NCI-H2171 (cell line): ENCODE results near the gene VPS35.
"Not testable (repeated sequence)": the region's sequence is repeated elsewhere in the genome, so short reads cannot be mapped to it uniquely, and the experiment has no call there.

ENCODE experiments used
- DNase-seq: peaks from one replicate; lab custom pipeline; 2025; lab: John Stamatoyannopoulos, UW

The VPS35 gene

GRCh38 chr16:46658925-46659324 is 30.1 kb downstream of the VPS35 start:
- DNase-seq, result no peak

- DNase-seq, result no peak
Measured at GRCh38 chr16:46651305-46651704, 37.7 kb downstream of the VPS35 start.

- DNase-seq, result no peak
Measured at GRCh38 chr16:46650254-46650623, 38.7 kb downstream of the VPS35 start.

- no peak for DNase-seq
Measured at GRCh38 chr16:46649588-46650253, 39.3 kb downstream of the VPS35 start.

GRCh38 chr16:46648656-46649055 is 40.3 kb downstream of the VPS35 start:
- no peak for DNase-seq

- no peak for DNase-seq
Measured at GRCh38 chr16:46638947-46639925, 49.7 kb downstream of the VPS35 start.

- no peak for DNase-seq
Measured at GRCh38 chr16:46632778-46633733, 55.9 kb downstream of the VPS35 start.

GRCh38 chr16:46629331-46630219 is 59.4 kb downstream of the VPS35 start:
- no peak for DNase-seq

GRCh38 chr16:46627746-46628145 is 61.2 kb downstream of the VPS35 start:
- no peak for DNase-seq

- not testable (repeated sequence) for DNase-seq
Measured at GRCh38 chr16:46626681-46627080, 62.3 kb downstream of the VPS35 start.

GRCh38 chr16:46624862-46625261 is 64.1 kb downstream of the VPS35 start:
- not testable (repeated sequence) for DNase-seq

GRCh38 chr16:46623707-46624106 is 65.3 kb downstream of the VPS35 start:
- DNase-seq, result not testable (repeated sequence)

- not testable (repeated sequence) for DNase-seq
Measured at GRCh38 chr16:46623246-46623645, 65.7 kb downstream of the VPS35 start.

- no peak for DNase-seq
Measured at GRCh38 chr16:46621934-46622676, 66.9 kb downstream of the VPS35 start.

- peak; percentile 86 for DNase-seq
Measured at GRCh38 chr16:46621006-46621933, 67.7 kb downstream of the VPS35 start, which contains the start of gene SHCBP1. TSS of gene SHCBP1 (minus strand) at chr16:46621379. CDS start at chr16:46621359, 20 bp downstream.

GRCh38 chr16:46620266-46621005 is 68.5 kb downstream of the VPS35 start:
- no peak for DNase-seq

GRCh38 chr16:46618516-46618915 is 70.5 kb downstream of the VPS35 start:
- DNase-seq, result no peak

GRCh38 chr16:46614006-46614405 is 75.0 kb downstream of the VPS35 start:
- no peak for DNase-seq
